Body of pancreas (tissue), 4 donors: ENCODE results near the gene SCUBE1.

Experiments
- CTCF ChIP-seq, 7 experiments: fragments of 450-650 bp in 4 of 7; fragments of 200-600 bp in 3 of 7; sonication (generic) in 3 of 7; IDR thresholded peaks; one replicate each; pipeline ENCODE4 v1.5.1; 2016 to 2019; ENCODE audit warnings: antibody characterized with exemption in 7 of 7
- POLR2A ChIP-seq, 3 donors: fragments of 450-650 bp; IDR thresholded peaks; one replicate each; pipeline ENCODE4 v1.6.1; 2016; ENCODE audit warnings: antibody characterized with exemption in 3 of 3, mild to moderate bottlenecking in 2 of 3

DNA sequence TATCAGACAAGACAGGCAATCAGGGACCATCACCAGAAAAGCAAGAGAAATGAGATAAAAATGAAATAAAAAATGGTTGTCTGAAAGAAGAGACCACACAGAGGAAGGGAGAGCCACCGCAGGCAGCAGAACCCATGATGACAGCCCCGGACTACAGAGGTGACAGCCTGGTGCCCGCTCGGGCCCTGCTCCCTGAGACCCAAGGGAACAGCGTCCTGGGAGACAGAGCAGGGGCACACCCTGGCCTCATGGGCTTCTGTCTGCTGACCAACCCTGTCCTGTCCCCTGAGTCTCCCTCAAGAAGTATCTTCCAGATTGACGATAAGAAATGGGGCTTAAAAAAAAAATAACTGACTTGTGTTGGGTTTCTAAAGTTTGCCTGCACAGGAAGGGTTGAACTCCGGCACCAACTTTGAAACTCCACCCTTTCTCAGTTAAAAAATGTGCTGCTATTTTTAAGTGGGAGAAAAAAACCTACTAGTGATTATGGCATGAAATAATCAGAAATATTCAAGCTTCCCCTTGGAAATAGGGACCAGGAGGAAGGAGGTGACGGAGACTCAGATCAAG, 86.1 kb downstream of the SCUBE1 start:
- TF ChIP-seq CTCF (IDR thresholded peaks at IDR 0.05) (no peak), POLR2A (IDR thresholded peaks at IDR 0.05) (no peak)
